GM21528 (cell line): ENCODE data around the gene CD3E.

ENCODE experiments used
- ATAC-seq: cut with Tn5 transposase; IDR thresholded peaks from one replicate; pipeline ENCODE4 v1.9.1; 2021; ENCODE audit warnings: mild to moderate bottlenecking, moderate library complexity; ENCODE audit not compliant: unreplicated experiment, low FRiP score

The CD3E gene

DNA sequence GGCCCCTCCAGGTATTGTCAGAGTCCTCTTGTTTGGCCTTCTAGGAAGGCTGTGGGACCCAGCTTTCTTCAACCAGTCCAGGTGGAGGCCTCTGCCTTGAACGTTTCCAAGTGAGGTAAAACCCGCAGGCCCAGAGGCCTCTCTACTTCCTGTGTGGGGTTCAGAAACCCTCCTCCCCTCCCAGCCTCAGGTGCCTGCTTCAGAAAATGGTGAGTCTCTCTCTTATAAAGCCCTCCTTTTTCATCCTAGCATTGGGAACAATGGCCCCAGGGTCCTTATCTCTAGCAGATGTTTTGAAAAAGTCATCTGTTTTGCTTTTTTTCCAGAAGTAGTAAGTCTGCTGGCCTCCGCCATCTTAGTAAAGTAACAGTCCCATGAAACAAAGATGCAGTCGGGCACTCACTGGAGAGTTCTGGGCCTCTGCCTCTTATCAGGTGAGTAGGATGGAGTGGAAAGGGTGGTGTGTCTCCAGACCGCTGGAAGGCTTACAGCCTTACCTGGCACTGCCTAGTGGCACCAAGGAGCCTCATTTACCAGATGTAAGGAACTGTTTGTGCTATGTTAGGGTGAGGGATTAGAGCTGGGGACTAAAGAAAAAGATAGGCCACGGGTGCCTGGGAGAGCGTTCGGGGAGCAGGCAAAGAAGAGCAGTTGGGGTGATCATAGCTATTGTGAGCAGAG lies at the start of gene CD3E:
TSS of gene CD3E (plus strand) at position 163 of the 681 bp plus-strand sequence. CDS start at position 386, 223 bp downstream.
- ATAC-seq: no peak

DNA sequence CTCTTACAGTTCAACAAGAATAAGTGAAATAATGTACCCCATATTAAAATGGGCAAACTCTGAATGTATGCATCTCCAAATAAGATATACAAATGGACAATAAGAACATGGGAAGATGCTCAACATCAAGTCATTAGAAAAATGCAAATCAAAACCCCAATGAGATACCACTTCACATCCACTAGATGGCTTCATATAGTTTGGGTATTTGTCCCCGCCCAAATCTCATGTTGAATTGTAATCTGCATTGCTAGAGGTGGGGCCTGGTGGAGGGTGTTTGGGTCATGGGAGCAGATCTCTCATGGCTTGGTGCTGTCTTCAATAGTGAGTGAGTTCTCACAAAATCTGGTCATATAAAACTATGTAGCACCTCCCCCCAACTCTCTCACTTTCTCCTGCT lies 46.1 kb upstream of the CD3E start:
- no peak for ATAC-seq

DNA sequence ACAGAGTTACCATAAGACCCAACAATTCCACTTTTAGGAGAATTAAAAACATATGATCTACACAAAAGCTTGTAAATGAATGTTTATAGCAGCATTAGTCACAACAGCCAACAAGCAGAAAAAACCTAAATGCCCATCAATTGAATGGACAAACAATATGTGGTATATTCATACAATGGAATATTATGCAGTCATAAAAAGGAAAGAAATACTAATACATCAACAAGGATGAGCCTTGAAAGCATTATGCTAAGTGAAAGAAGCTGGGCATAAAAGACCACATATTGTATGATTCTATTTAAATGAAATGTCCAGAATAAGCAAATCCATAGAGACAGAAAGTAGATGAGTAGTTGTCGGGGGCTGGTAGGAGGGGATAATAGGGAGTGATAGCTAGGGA lies 45.4 kb upstream of the CD3E start:
- no peak for ATAC-seq

DNA sequence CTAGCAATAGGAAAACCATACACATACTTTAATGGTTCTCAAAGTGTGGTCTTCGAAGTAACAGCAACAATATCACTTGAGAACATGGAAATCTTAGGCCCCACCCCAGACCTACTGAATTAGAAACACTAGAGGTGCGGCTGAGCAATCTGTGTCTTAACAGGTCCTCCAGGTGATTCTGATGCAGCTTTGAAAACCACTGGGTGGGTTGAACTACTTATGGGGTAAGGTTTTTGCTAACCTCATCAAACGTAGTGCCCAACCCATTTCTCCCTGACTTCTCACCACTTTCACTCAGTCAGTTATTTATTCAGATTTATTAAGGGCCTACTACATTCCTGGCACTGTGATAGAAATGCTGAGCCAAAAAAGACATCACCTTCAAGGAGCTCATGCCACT lies 44.2 kb upstream of the CD3E start:
- no peak for ATAC-seq

DNA sequence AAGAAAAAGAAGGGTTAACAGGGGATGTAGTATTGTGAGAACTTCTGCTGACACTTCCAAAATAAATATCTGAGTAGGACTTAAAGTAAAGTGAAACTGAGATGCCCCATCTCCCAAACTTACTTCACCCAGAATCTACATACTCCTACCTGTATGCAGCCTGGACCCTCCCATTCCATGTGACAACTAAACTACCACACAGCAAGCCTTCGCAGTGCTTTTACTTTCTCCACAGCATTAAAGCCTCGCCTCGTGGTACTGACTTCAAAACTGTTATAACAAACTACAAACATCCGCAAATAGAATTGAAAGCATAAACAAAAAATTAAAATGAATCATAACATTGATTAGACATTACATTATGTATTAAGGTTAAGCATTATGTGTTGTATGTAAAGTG lies 41.4 kb upstream of the CD3E start:
- no peak for ATAC-seq

DNA sequence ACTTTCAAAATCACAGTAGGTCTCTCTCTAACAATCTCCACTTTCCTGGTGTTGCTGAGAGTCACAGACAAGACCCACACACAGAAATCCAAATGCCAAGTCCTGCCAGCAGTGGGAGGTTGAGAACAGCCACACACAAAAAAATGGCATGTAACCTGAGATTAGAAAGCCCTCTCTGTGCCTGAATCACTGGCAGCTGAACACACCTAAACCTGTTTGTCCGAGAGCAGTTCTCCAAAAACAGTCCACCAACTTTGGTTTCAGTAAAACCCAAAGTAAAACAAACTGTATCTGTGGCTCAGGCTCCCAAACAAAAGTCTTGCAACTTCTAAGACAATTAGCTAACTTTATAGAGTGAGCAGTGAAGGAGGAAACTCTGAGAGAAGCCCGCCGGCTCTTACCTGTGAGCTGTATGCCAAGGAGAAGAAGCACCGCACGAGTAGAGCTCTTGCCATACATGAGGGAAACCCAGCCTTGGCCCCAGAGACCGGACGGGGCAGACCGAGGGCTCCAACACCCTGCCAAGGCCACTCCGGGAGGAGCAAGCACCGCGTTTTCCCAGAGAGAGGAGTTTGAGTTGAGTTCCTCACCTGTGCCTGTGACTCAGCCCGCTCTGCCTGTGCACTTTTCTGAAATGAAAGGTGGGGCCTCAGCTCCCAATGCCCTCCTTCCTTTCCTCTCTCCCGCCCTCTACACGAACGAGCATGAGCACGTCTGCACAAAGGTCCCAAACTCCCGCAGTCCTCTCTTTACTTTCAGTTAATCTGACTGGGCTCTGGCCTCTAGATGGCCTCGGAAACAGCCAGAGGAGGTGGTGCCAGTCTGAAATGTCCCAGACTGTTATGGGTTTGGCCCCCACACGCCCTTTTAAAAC lies 40.6 kb upstream of the CD3E start, which contains the start of gene MPZL2:
TSS of gene MPZL2 (minus strand) at position 603 of the 874 bp plus-strand sequence. CDS start at position 459, 144 bp downstream.
- no peak for ATAC-seq

DNA sequence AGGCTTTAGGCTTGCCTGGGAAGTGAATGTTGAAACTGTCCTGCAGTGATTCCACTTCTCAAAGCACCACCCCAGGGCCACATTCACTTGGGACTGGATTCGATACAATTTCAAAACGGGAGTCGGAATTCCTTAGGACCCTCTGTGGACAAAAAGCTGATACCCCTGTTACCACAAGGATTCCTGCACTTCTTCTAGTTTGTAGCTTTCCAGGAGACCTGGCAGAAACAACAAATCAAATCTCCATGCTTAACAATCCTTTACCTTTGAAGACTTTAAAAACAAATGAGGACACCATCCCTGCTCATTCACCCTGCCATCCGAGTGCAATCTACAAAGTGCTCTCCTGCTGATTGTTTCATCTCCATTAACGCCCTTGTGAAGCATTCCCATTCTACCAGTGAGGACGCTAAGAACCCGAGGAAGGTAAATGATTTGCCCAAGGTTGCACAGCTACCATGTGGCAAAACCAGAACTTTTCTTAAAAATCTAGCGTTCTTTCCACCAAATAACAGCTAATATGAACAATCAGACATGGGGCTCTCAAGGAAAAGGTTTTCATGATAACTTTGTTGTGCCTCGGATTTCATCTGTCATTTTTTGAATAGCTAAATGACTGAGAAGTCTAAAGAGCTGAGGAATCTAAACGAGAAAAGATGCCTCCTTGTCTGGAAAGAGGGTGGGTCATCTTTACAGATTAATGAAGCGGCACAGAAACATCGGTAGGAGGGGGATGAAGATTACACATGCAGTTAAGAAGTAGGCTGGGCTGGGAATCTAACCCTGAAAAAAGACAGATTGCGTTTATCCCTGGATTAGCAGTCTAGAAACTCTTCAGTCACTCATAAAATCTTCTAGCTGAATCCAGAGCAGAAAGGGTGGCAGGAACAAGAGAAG lies 39.7 kb upstream of the CD3E start:
- no peak for ATAC-seq

DNA sequence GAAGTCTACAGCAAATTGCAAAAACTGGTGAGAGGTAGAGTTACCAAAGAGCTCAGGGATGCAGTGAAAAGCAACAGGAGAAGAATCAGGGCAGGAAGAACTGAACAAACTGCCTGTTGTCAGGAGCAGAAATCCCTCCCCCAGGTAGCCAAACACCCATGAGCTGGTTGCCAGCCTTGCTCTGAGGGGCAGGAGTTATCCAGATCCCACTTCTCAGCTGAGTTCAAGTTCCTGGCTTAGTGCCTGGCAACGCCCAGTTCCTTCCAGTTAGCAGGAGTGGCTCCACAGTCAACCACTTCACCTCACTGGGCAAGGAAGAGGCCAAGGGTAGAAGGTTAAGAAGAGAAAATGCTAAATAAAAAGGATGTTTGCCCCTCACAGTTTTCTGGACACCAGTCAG lies 38.6 kb upstream of the CD3E start:
- no peak for ATAC-seq

DNA sequence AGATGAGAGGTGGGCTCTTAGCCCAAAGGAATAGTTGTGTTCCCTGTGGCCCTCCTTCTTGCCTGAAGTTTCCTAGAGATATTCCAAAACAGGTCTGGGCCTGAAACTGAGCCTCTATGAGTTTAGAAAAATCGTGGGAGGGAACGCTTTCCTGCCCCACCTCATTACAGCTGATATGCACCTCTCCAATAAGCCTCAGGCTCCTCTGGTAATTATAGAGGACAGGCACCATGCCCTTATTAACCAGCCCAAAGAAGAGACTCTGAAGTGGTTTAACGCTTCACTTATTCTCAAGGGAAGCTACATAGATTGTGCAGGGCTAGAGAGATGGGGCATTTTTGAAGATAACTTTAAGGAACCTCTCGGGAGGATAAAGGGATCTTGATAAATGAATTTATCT lies 37.0 kb upstream of the CD3E start:
- no peak for ATAC-seq

DNA sequence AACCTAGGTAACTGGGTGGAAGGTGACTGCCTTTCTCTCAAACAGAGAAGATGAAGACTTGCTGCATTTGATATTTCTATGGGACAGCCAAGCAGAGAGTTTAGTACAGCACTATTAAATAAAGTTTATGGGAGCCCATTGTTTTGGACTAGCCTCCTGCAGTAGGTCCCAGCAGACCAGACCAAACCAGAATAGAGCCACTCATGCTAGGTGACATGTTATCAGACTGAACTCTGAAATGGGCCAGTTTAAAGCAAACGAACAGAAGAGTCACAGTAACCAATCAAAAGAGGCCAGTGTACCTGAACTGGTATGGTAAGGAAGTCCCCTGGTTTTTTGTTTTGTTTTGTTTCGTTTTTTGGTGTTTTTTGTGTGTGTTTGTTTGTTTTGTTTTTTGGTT lies 32.5 kb upstream of the CD3E start:
- ATAC-seq: no peak

DNA sequence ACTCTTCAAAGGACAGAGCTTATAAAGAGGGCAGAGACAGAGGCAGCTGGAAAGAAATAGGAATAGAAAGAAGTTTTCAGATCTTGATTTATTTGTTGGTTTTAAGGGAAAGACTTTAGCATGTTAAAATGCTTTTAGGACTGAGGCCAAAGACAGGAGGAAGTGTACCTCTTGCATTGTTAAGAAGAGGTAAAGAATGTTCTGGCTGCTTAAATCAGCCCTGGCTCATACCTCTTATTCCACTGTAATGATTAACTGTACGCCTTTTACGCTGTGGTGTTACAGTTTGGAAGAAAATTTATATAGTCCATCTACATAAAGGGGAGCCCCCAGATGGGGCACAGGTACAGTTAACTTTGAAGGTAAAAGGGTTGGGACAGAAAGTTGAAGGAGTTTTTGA lies 30.3 kb upstream of the CD3E start:
- no peak for ATAC-seq

DNA sequence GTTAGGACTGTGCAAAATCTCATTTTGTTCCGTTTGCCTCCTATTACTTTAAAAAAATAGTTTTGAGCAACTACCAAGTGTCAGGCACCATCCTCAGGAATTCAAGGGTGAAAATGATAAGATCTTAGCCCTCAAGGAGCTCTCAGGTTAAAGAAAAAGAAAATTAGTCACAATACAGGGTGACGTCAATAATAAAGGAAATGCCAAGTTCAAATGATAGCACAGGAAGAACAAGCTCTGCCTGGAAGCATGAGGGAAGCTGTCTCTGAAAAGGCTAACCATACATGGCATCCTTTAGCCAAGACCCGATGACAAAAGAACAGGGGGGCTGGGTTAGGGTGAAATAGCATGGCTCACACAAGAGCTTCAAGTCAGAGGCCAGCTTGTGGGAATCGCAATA lies 29.4 kb upstream of the CD3E start:
- ATAC-seq: no peak

DNA sequence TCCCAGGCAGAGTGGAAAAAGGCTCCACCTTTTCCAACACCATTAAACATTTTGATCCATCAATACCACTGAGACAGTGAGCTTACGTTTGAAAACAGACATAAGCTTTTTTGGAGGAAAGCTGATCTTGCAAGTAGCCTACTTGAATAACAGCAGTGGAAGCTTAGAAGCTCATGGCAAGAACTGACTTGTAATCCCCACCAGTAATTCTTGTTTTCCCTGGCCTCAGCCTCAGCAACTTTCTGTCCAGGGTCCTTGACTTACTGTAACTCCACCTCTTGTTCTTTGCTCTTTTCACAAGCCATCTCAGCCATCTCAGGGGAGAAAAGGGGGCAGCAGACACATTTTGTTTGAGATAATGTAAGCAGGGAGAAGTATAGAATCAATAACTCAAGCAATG lies 28.1 kb upstream of the CD3E start:
- ATAC-seq: no peak

DNA sequence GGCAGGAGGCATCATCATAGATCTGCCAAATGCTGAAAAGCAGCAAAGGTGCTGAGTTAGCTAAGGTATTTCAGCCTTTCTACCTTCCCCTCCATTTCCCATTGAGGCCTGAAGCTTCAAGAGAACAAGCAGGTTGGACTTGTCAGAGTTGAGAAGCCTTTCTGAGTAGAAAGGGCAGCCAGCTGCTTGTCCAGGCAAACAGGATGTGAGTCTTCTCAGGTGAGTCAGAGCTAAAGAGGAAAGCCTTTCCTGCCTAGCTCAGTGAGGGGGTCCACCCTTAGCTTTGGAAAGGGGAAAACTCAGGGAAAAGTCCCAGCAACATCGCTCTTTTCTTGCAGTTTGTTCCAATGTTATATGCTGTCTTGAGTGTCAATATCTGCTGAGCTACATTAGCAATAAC lies 27.2 kb upstream of the CD3E start:
- ATAC-seq: no peak

DNA sequence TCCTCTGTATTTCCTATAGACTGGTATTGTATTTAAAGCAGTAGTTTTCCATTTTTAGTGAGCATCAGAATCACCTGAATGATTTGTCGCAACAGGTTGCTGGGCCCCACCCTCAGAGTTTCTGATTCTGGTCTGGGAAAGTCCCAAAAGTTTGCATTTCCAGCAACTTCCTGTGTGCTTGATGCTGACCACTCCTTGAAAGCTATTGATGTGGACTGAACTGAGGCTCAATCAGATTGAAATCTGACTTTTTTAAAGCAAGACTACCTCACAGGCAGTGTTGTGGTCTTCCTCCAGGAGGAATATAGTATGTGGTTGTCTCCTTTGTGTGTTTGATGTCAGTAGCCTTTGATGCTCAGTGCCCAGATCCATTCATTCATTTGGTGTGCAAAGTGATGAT lies 23.2 kb upstream of the CD3E start:
- no peak for ATAC-seq

DNA sequence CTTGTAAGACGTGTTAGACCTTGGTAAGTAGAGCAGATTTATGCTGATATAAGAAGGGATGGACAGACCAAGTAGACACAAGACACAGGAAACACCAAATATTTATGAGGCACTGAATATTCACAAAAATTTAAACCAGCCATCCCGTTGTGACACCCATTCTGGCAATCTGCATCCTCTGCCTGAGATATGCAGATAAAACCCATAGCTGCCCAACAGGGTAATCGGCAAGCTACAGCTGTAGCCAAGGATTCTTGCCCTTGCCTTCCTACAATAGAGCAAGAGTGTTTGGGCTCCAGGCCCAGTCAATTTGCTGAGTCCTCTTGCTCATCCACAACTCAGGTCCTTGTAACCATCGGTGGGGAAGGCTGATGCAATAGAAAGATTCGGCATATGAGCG lies 21.9 kb upstream of the CD3E start:
- no peak for ATAC-seq

DNA sequence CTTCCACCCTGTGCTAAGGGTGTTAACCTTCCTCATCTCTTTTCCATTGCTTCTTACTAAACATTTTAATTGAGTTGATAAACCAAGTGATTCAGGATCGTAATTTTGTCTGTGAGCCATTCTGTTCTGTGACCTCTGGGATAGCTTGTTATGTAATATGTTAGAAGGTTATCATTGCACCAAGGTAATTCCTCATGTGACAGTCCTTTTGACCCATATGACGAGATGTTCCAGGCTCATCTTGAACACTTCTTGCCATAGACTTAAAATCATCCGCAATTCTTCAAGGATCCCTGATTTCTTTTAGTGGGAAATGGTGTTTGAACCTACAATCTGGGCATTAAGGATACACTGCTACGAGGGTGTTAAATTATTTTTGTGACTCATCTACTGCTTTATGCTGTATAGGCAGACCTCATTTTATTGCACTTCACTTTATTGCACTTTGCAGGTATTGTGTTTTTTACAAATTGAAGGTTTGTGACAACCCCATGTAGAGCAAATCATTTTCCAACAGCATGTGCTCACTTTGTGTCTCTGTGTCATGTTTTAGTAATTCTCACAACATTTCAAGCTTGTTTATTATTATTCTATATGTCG lies 21.4 kb upstream of the CD3E start:
- ATAC-seq: no peak

DNA sequence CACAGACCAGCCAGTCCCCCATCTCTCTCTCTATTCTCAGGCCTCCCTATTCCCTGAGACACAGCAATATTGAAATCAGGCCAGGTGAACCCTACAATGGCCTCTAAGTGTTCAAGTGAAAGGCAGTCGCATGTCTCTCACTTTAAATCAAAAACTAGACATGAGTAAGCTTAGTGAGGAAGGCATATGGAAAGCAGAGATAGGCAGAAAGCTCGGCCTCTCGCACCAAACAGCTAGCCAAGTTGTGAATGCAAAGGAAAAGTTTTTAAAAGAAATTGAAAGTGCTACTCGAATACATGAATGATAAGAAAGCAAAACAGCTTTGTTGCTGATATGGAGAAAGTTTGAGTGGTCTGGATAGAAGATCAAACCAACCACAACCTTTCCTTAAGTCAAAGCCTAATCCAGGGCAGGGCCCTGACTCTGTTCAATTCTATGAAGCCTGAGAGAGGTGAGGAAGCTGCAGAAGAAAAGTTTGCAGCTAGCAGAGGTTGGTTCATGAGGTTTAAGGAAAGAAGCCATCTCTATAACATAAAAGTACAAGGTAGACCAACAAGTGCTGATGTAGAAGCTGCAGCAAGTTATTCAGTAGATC lies 20.7 kb upstream of the CD3E start:
- ATAC-seq: no peak

DNA sequence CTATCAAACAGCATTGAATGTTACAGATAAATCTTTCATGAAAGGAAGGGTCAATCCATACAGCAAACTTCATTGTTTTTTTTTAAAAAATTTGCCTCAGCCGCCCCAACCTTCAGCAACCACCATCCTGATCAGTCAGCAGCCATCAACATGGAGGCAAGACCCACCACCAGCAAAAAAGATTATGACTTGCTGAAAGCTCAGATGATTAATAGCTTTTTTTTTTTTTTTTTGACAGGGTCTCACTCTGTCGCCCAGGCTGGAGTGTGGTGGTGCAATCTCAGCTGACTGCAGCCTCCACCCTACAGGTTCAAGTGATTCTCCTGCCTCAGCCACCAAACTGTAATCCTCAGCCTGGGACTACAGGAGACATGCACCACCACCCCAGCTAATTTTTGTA lies 18.0 kb upstream of the CD3E start:
- no peak for ATAC-seq

DNA sequence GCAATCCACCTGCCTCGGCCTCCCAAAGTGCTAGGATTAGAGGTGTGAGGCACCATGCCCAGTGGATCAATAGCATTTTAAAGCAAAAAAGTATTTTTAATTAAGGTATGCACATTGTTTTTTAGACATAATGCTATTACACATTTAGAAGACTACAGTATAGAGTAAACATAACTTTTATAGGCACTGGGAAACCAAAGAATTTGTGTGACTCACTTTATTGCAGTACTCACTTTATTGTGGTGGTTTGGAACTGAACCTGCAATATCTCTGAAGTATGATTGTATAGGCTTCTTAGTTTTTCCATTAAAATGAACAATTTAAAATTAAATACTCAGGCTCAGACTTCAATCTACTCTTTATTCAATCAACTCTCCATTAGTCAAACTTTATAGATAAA lies 17.5 kb upstream of the CD3E start:
- ATAC-seq: no peak
